Epithelial cell of esophagus (primary cell): ENCODE results near the gene SLAMF6.

Experiments
- DNase-seq: peaks from one replicate; pipeline ENCODE4 v3.0.0; 2010; ENCODE audit warnings: low read depth
- H3K4me3 ChIP-seq: 2 replicates; pipeline ENCODE4 v1.5.1; 2011; ENCODE audit warnings: mild to moderate bottlenecking, low read length, control low read depth
- CTCF ChIP-seq: IDR thresholded peaks from 2 replicates; pipeline ENCODE4 v1.5.1; 2011; ENCODE audit warnings: low read depth, mild to moderate bottlenecking, low read length, control low read depth, inconsistent platforms; ENCODE audit not compliant: insufficient read depth; ENCODE audit errors: missing control alignments

Gene SLAMF6

GRCh38 chr1:160549665-160550006 is 26.6 kb upstream of the SLAMF6 start:
- no peak for DNase-seq
- no peak overlapping the region for H3K4me3 ChIP-seq
- no peak for TF ChIP-seq CTCF

GRCh38 chr1:160548960-160549664 is 26.1 kb upstream of the SLAMF6 start:
- no peak for TF ChIP-seq CTCF
- H3K4me3 ChIP-seq, result no peak overlapping the region
- DNase-seq, result no peak

- H3K4me3 ChIP-seq, result no peak overlapping the region
- TF ChIP-seq CTCF, result no peak
- no peak for DNase-seq
These were observed 25.1 kb upstream of the SLAMF6 start for GRCh38 chr1:160548183-160548582.

GRCh38 chr1:160547422-160547821 is 24.4 kb upstream of the SLAMF6 start:
- H3K4me3 ChIP-seq, result no peak overlapping the region
- DNase-seq, result no peak
- TF ChIP-seq CTCF, result no peak

GRCh38 chr1:160546942-160547341 is 23.9 kb upstream of the SLAMF6 start:
- TF ChIP-seq CTCF, result no peak
- no peak for DNase-seq
- H3K4me3 ChIP-seq, result no peak overlapping the region

- H3K4me3 ChIP-seq, result no peak overlapping the region
- peak; percentile 24 for DNase-seq
- peak; percentile 51 for TF ChIP-seq CTCF
These were observed 21.6 kb upstream of the SLAMF6 start for GRCh38 chr1:160544647-160545046.

GRCh38 chr1:160542303-160542945 is 19.4 kb upstream of the SLAMF6 start:
- DNase-seq, result peak; percentile 41
- no peak for TF ChIP-seq CTCF

More at GRCh38 chr1:160542303-160542945, 19.4 kb upstream of the SLAMF6 start:
- no peak overlapping the region for H3K4me3 ChIP-seq
